ENCODE results near the gene NFKBIZ. TPM values are rescaled to one million over a fixed set of nuclear protein-coding genes. Genes with fewer than 3 reads are reported as not detected.
A peak's percentile ranks its signal among the peaks of the same experiment; 100 is the strongest.

Gene NFKBIZ
- total RNA-seq, 1 donor from 2014 or later: 14.7 TPM

- Mint-ChIP-seq H3K36me3 (no peaks in the 10 kb centered on the region), H3K27me3 (ENCODE audit: insufficient read depth, low read depth) (no peaks in the 10 kb centered on the region), H3K27ac (no peak overlapping the region), H3K4me3 (no peak overlapping the region), H3K9me3 (no peaks in the 10 kb centered on the region), H3K4me1 (no peaks in the 10 kb centered on the region)
- Histone ChIP-seq H3K9ac (no peak overlapping the region), H3K9me3 (ENCODE audit: low read depth) (no peaks in the 10 kb centered on the region), H3K4me1 (peaks cover 7% of the 10 kb centered on the region), H3K4me2 (no peak overlapping the region), H3K27me3 (no peaks in the 10 kb centered on the region), H3F3A (ENCODE audit: low read depth) (no peaks in the 10 kb centered on the region), H3K36me3 (no peaks in the 10 kb centered on the region), H3K4me3 (no peak overlapping the region), H3K79me2 (ENCODE audit: low read depth) (no peaks in the 10 kb centered on the region), H4K20me1 (ENCODE audit: low read depth) (no peaks in the 10 kb centered on the region), H2AFZ (replicated peaks) (no peak overlapping the region), H3K27ac (no peak overlapping the region)
- DNase-seq (ENCODE audit: low spot score): no peak
- TF ChIP-seq EZH2phosphoT487 (IDR thresholded peaks at IDR 0.05): no peak
- TF ChIP-seq CTCF (IDR thresholded peaks at IDR 0.05): no peak
- TF ChIP-seq EZH2 (IDR thresholded peaks at IDR 0.05): no peak
Measured at GRCh38 chr3:101811875-101812274, 37.4 kb upstream of the NFKBIZ start.

GRCh38 chr3:101812895-101813294, 36.4 kb upstream of the NFKBIZ start:
- no peak overlapping the region for H3K27ac ChIP-seq
- no peaks in the 10 kb centered on the region for H3K9me3 Mint-ChIP-seq
- H3K4me3 ChIP-seq: no peak overlapping the region
- no peaks in the 10 kb centered on the region for H3K36me3 Mint-ChIP-seq
- no peaks in the 10 kb centered on the region for H3F3A ChIP-seq (ENCODE audit: low read depth)
- no peak overlapping the region for H3K4me2 ChIP-seq
- H2AFZ ChIP-seq (replicated peaks): no peak overlapping the region
- TF ChIP-seq CTCF (IDR thresholded peaks at IDR 0.05): no peak
- no peak for TF ChIP-seq EZH2phosphoT487 (IDR thresholded peaks at IDR 0.05)
- no peak for TF ChIP-seq EZH2 (IDR thresholded peaks at IDR 0.05)
- H3K36me3 ChIP-seq: no peaks in the 10 kb centered on the region
- no peak for DNase-seq (ENCODE audit: low spot score)
- no peaks in the 10 kb centered on the region for H3K4me1 Mint-ChIP-seq
- no peak overlapping the region for H3K4me3 Mint-ChIP-seq
- peaks cover 7% of the 10 kb centered on the region for H3K4me1 ChIP-seq
- H3K9ac ChIP-seq: no peak overlapping the region
- no peaks in the 10 kb centered on the region for H3K9me3 ChIP-seq (ENCODE audit: low read depth)
- no peaks in the 10 kb centered on the region for H3K79me2 ChIP-seq (ENCODE audit: low read depth)
- no peaks in the 10 kb centered on the region for H3K27me3 Mint-ChIP-seq (ENCODE audit: insufficient read depth, low read depth)
- no peaks in the 10 kb centered on the region for H3K27me3 ChIP-seq
- no peaks in the 10 kb centered on the region for H4K20me1 ChIP-seq (ENCODE audit: low read depth)
- H3K27ac Mint-ChIP-seq: no peak overlapping the region

GRCh38 chr3:101813817-101814440, 35.4 kb upstream of the NFKBIZ start:
- H3K4me3 ChIP-seq: no peak overlapping the region
- Mint-ChIP-seq H3K4me3 (no peak overlapping the region), H3K27me3 (ENCODE audit: insufficient read depth, low read depth) (no peaks in the 10 kb centered on the region), H3K27ac (no peak overlapping the region), H3K9me3 (no peaks in the 10 kb centered on the region), H3K36me3 (no peaks in the 10 kb centered on the region), H3K4me1 (no peaks in the 10 kb centered on the region)
- peaks cover 7% of the 10 kb centered on the region for H3K4me1 ChIP-seq
- H3K79me2 ChIP-seq (ENCODE audit: low read depth): no peaks in the 10 kb centered on the region
- H3K27me3 ChIP-seq: no peaks in the 10 kb centered on the region
- no peaks in the 10 kb centered on the region for H3K9me3 ChIP-seq (ENCODE audit: low read depth)
- no peak overlapping the region for H3K27ac ChIP-seq
- TF ChIP-seq CTCF (IDR thresholded peaks at IDR 0.05) (peak; percentile 65), EZH2phosphoT487 (IDR thresholded peaks at IDR 0.05) (no peak), EZH2 (IDR thresholded peaks at IDR 0.05) (no peak)
- no peaks in the 10 kb centered on the region for H4K20me1 ChIP-seq (ENCODE audit: low read depth)
- no peak overlapping the region for H3K9ac ChIP-seq
- no peak for DNase-seq (ENCODE audit: low spot score)
- H3K4me2 ChIP-seq: no peak overlapping the region
- H3F3A ChIP-seq (ENCODE audit: low read depth): no peaks in the 10 kb centered on the region
- H2AFZ ChIP-seq (replicated peaks): no peak overlapping the region
- H3K36me3 ChIP-seq: no peaks in the 10 kb centered on the region
